ENCODE results near the gene OSTC.

Gene OSTC

DNA sequence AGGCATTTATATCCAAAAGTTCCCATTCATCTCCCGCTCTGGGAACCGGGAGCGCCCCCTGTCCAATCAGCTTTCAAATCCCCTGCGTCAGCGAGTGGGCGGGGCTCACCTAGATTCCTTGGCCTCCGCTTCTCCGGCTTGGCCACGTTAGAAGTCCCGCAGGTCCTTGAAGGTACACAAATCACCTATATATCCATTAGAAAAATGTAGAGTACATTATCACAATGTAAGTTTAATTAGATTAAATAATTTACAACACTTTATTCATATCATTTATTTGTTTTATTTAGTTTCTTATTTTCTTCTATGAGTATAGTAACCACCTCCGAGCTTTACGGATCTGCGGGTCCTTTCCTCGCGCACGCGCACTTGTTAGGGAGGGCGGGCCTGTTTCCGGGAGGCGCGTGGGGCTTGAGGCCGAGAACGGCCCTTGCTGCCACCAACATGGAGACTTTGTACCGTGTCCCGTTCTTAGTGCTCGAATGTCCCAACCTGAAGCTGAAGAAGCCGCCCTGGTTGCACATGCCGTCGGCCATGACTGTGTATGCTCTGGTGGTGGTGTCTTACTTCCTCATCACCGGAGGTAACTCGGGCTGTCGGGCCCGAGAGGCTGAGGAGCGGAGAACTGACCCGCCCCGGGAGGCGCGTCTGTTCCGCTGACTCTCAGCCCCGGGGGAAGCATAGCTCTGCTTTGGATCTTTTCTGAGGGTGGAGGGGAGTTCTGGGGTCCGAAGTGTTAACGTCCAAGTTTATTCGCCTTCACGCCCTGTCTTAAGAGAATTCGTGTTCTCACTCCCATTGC, at the start of gene OSTC:
TSS of gene OSTC (plus strand) at position 388 of the 802 bp plus-strand sequence. CDS start at position 445, 57 bp downstream.
- H3K27me3 ChIP-seq (ENCODE audit: insufficient read depth, low read length) = no peaks in the 10 kb centered on the region
- H3K9me3 ChIP-seq (ENCODE audit: low read length) = no peaks in the 10 kb centered on the region
- H3K4me1 ChIP-seq (ENCODE audit: insufficient read depth, low read length) = peaks cover 13% of the 10 kb centered on the region
- peak within 1 kb of the TSS; percentile 71 for H2AFZ ChIP-seq (ENCODE audit: low read depth, low read length)
- H3K36me3 ChIP-seq (ENCODE audit: insufficient read depth, low read length) = peaks cover 2% of the 10 kb centered on the region
- H3K4me3 ChIP-seq (ENCODE audit: low read length) = peak within 1 kb of the TSS; percentile 96

GRCh38 chr4:108601106-108601505, 49.3 kb upstream of the OSTC start:
- no peak overlapping the region for H2AFZ ChIP-seq (ENCODE audit: low read depth, low read length)
- H3K27me3 ChIP-seq (ENCODE audit: insufficient read depth, low read length) = no peaks in the 10 kb centered on the region
- no peak overlapping the region for H3K4me3 ChIP-seq (ENCODE audit: low read length)
- H3K36me3 ChIP-seq (ENCODE audit: insufficient read depth, low read length) = no peaks in the 10 kb centered on the region
- H3K9me3 ChIP-seq (ENCODE audit: low read length) = no peaks in the 10 kb centered on the region
- no peaks in the 10 kb centered on the region for H3K4me1 ChIP-seq (ENCODE audit: insufficient read depth, low read length)

- Histone ChIP-seq H3K4me1 (ENCODE audit: insufficient read depth, low read length) (no peaks in the 10 kb centered on the region), H3K27me3 (ENCODE audit: insufficient read depth, low read length) (no peaks in the 10 kb centered on the region), H2AFZ (ENCODE audit: low read depth, low read length) (no peak overlapping the region), H3K4me3 (ENCODE audit: low read length) (no peak overlapping the region), H3K9me3 (ENCODE audit: low read length) (no peaks in the 10 kb centered on the region), H3K36me3 (ENCODE audit: insufficient read depth, low read length) (no peaks in the 10 kb centered on the region)
These were observed 48.9 kb upstream of the OSTC start for GRCh38 chr4:108601532-108601931.

DNA sequence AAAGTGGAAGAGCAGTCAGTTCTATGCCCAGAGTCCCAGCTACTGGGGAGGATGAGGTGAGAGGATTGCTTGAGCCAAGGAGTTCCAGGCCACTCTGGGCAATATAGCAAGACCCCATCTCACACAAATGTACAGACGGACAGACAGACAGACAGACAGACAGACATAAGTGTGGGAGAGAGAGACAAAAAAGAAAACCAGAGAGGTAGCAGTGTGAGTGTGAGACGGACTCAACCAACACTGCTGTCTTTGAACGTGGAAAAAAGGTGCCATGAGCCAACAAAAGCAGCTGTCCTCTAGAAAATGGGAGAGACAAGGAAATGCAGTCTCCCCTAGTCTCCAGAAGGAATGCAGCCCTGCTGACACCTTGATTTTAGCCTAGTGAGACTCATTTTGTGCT, 48.2 kb upstream of the OSTC start:
- Histone ChIP-seq H3K27me3 (ENCODE audit: insufficient read depth, low read length) (no peaks in the 10 kb centered on the region), H3K4me3 (ENCODE audit: low read length) (no peak overlapping the region), H2AFZ (ENCODE audit: low read depth, low read length) (no peak overlapping the region), H3K9me3 (ENCODE audit: low read length) (no peaks in the 10 kb centered on the region), H3K36me3 (ENCODE audit: insufficient read depth, low read length) (no peaks in the 10 kb centered on the region), H3K4me1 (ENCODE audit: insufficient read depth, low read length) (no peaks in the 10 kb centered on the region)

DNA sequence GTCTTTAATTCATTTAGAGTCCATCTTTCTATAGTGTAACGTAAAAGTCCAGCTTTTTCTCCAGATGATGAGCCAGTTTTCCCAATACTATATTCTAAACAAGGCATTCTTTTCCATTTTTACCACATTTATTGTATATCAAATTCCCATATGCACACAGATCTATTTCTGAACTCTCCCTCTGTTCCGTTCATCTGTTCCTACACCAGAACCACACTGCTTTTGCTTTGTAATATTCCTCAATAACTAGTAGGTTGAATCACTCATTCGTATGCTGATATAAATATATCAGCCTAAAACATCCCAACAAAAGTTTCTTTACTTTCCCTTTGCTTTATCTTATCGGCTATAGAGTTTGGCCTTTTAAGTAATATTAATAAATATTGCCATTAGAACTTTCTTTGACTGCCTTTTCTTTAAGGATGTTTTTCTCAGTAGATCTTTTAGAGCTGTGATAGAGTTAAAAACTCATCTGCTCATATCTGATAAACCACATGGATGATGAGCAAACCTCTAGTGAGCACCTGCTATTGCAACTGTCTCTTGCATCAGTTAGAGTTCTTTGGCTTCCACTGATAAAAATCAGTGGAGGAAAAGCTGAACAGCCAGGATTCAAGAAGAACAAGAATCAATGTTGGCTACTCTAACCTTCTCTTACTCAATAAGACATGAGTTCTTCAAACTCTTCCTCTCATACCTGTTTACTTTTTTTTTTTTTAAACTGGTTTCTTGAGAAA, 43.2 kb upstream of the OSTC start:
- H3K27me3 ChIP-seq (ENCODE audit: insufficient read depth, low read length) = no peaks in the 10 kb centered on the region
- no peaks in the 10 kb centered on the region for H3K9me3 ChIP-seq (ENCODE audit: low read length)
- no peaks in the 10 kb centered on the region for H3K4me1 ChIP-seq (ENCODE audit: insufficient read depth, low read length)
- no peak overlapping the region for H3K4me3 ChIP-seq (ENCODE audit: low read length)
- H3K36me3 ChIP-seq (ENCODE audit: insufficient read depth, low read length) = no peaks in the 10 kb centered on the region
- no peak overlapping the region for H2AFZ ChIP-seq (ENCODE audit: low read depth, low read length)

GRCh38 chr4:108611365-108611764, 39.0 kb upstream of the OSTC start:
- Histone ChIP-seq H3K4me1 (ENCODE audit: insufficient read depth, low read length) (no peaks in the 10 kb centered on the region), H3K36me3 (ENCODE audit: insufficient read depth, low read length) (no peaks in the 10 kb centered on the region), H2AFZ (ENCODE audit: low read depth, low read length) (no peak overlapping the region), H3K9me3 (ENCODE audit: low read length) (no peaks in the 10 kb centered on the region), H3K27me3 (ENCODE audit: insufficient read depth, low read length) (no peaks in the 10 kb centered on the region), H3K4me3 (ENCODE audit: low read length) (no peak overlapping the region)

GRCh38 chr4:108612365-108612764, 38.0 kb upstream of the OSTC start:
- Histone ChIP-seq H3K36me3 (ENCODE audit: insufficient read depth, low read length) (no peaks in the 10 kb centered on the region), H3K9me3 (ENCODE audit: low read length) (no peaks in the 10 kb centered on the region), H3K27me3 (ENCODE audit: insufficient read depth, low read length) (no peaks in the 10 kb centered on the region), H3K4me3 (ENCODE audit: low read length) (no peak overlapping the region), H2AFZ (ENCODE audit: low read depth, low read length) (no peak overlapping the region), H3K4me1 (ENCODE audit: insufficient read depth, low read length) (no peaks in the 10 kb centered on the region)

GRCh38 chr4:108619372-108620100, 30.9 kb upstream of the OSTC start:
- peak overlapping the region; percentile 85 for H2AFZ ChIP-seq (ENCODE audit: low read depth, low read length)
- peaks cover 29% of the 10 kb centered on the region for H3K36me3 ChIP-seq (ENCODE audit: insufficient read depth, low read length)
- no peaks in the 10 kb centered on the region for H3K27me3 ChIP-seq (ENCODE audit: insufficient read depth, low read length)
- peak overlapping the region; percentile 90 for H3K4me3 ChIP-seq (ENCODE audit: low read length)
- H3K4me1 ChIP-seq (ENCODE audit: insufficient read depth, low read length) = peaks cover 18% of the 10 kb centered on the region
- no peaks in the 10 kb centered on the region for H3K9me3 ChIP-seq (ENCODE audit: low read length)

DNA sequence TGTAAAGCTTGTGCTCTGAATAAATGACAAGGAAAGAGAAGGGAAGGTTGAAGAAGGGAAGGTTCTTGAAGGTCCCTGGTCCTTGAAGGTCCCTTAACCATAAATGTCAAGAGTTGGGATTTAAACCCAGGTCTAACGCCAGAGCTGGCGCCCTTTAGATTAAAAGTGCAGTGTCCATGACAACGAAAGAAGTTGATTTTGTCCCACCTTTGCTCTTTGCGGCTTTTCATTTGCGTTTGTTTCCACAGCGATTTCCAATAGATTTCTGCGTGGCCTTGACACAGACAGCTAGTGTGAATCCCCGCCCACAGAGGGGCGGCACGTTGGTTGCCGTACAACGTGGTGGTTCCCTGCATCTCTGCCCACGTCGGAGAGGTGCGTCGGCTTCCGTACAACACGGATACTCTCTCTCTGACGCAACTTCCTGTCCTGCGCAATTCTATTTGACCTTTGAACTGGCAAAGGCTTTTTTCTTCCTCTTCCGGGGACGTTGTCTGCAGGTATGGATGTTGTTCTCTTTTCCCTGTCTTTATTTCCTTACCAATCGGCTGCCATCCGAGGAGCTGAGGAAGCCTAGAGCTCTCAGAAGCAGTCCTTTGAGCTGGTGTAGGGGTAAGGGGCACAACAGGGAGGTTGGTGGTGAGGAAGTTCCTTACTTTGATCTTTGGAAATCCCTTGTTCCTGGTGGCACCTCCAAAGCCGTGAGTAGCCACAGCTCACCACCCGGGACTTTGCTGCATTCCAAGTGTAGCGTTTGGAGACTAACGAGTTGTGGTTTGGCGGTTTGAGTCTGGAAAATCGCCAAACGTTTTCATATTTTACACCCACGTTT, 30.1 kb upstream of the OSTC start, which contains the start of gene RPL34:
TSS of gene RPL34 (plus strand) at position 476 of the 832 bp plus-strand sequence. CDS start 1,384 bp downstream, outside the sequence.
- no peaks in the 10 kb centered on the region for H3K27me3 ChIP-seq (ENCODE audit: insufficient read depth, low read length)
- peak within 1 kb of the TSS; percentile 90 for H3K4me3 ChIP-seq (ENCODE audit: low read length)
- peak within 1 kb of the TSS; percentile 85 for H2AFZ ChIP-seq (ENCODE audit: low read depth, low read length)
- peaks cover 37% of the 10 kb centered on the region for H3K36me3 ChIP-seq (ENCODE audit: insufficient read depth, low read length)
- no peaks in the 10 kb centered on the region for H3K9me3 ChIP-seq (ENCODE audit: low read length)
- peaks cover 18% of the 10 kb centered on the region for H3K4me1 ChIP-seq (ENCODE audit: insufficient read depth, low read length)

DNA sequence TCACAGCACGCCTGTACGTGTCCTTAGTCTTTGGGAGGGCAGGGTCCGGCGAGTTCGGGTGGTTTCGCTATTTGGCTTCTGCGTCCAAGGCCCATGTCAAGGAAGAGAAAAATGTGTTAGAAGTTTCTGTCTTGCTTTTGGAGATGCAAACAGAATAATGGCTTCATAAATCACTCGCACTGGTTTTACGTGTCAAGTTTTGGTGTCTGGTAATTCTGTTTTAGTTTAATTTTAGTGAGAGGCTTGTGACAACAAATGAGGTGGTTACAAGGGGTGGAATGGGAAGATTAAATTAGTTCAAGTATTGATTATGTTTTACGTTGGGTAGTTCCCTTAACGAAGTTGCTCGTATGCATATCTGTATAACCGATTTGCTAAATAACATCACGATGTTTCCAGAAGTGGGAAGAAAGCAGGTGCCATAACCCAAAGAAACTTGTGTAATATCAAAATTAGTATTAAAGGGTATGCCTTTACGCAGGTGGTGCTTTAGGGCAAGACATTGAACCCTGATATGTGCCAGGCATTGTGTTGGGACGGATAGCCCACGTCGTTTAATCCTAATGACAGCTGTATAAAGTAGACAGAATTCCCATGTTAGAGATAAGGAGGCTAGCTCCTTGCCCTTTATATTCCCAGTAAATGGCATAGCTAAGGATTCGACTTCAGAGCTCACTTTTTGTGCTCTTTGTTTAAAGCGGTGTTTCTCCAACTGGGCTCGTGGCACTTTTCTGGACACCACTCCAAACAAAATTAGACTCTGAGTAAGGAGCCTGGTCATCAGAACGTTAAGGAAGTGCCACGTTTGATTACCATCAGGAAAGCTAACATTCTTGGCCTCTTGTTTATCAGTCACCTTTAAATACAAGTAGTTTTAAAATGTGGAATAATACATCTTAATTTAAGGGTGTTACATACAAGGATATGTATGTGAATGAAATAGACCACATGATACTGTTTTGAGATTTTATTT, 29.2 kb upstream of the OSTC start:
- no peaks in the 10 kb centered on the region for H3K9me3 ChIP-seq (ENCODE audit: low read length)
- H3K4me1 ChIP-seq (ENCODE audit: insufficient read depth, low read length) = peaks cover 18% of the 10 kb centered on the region
- H3K27me3 ChIP-seq (ENCODE audit: insufficient read depth, low read length) = no peaks in the 10 kb centered on the region
- H2AFZ ChIP-seq (ENCODE audit: low read depth, low read length) = no peak overlapping the region
- H3K4me3 ChIP-seq (ENCODE audit: low read length) = peak overlapping the region; percentile 90
- peaks cover 46% of the 10 kb centered on the region for H3K36me3 ChIP-seq (ENCODE audit: insufficient read depth, low read length)

DNA sequence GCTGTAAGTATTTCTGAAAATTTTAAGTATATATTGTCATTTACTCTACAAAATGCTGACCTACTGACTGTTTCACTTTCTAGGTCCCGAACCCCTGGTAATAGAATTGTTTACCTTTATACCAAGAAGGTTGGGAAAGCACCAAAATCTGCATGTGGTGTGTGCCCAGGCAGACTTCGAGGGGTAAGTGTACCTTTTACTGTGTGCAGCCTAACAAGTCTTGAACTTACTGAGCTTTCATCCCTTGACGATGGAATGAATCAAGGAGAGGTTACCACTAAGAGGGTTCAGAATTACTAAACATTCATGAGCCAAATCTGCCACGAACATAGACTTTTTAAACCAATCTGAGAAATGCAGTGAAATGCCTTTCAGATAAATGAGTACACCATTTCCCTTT, 28.4 kb upstream of the OSTC start:
- Histone ChIP-seq H2AFZ (ENCODE audit: low read depth, low read length) (no peak overlapping the region), H3K9me3 (ENCODE audit: low read length) (no peaks in the 10 kb centered on the region), H3K4me3 (ENCODE audit: low read length) (peak overlapping the region; percentile 90), H3K36me3 (ENCODE audit: insufficient read depth, low read length) (peaks cover 52% of the 10 kb centered on the region), H3K27me3 (ENCODE audit: insufficient read depth, low read length) (no peaks in the 10 kb centered on the region), H3K4me1 (ENCODE audit: insufficient read depth, low read length) (peaks cover 18% of the 10 kb centered on the region)

All from neuron (in vitro differentiated cells).